Thoracic aorta endothelial cell (primary cell): ENCODE measurements around the gene SULT1A4. TPM values are rescaled to one million over a fixed set of nuclear protein-coding genes. Genes with fewer than 3 reads are reported as not detected.

Experiments used
- small RNA-seq: library from RNA; depleted of rRNA; stranded (forward); fragments of <200 nt; gene quantifications from one replicate; pipeline ENCODE3, GENCODE V24; 2012
- total RNA-seq: library from RNA; depleted of rRNA; stranded (reverse); fragments of >200 nt; gene quantifications from 2 replicates; pipeline ENCODE4 v1.2.3, GENCODE V29; 2012

The SULT1A4 gene
- 3.7 and 11.6 TPM in 2 replicates for total RNA-seq

GRCh38 chr16:29459706-29460646 lies at the start of gene SULT1A4:
TSS of gene SULT1A4 (plus strand) at chr16:29459913. CDS start at chr16:29461386, 1,473 bp downstream.

GRCh38 chr16:29454269-29454668 lies 5.4 kb upstream of the SULT1A4 start, which contains the start of the genes BOLA2 and SLX1B:
TSS of gene BOLA2 (minus strand) at chr16:29454351. CDS start at chr16:29454253, 98 bp downstream.
TSS of gene SLX1B (plus strand) at chr16:29454533.

GRCh38 chr16:29506308-29506707 lies 46.6 kb downstream of the SULT1A4 start, which contains the start of gene NPIPB12:
TSS of gene NPIPB12 (minus strand) at chr16:29506408.

Small RNAs within 50 kb of the gene (small RNA-seq; reads per million reads assigned to genes)
- gene AC133555.2: not detected

Other genes with a start within 250 kb of the SULT1A4 start
- gene NPIPB11, start 53.2 kb upstream of the SULT1A4 start, total RNA-seq: 0.65 and 3.2 TPM in 2 replicates
- gene BOLA2, start 5.6 kb upstream of the SULT1A4 start, total RNA-seq: 31.2 and 39.6 TPM in 2 replicates
- gene SLX1B, start 5.4 kb upstream of the SULT1A4 start, total RNA-seq: 22.3 and 41.9 TPM in 2 replicates
- gene NPIPB12, start 46.5 kb downstream of the SULT1A4 start, total RNA-seq: 50.4 and 61.3 TPM in 2 replicates
- not detected in 2 replicates for gene SPN, start 203.3 kb downstream of the SULT1A4 start, total RNA-seq
- gene QPRT, start 219.3 kb downstream of the SULT1A4 start, total RNA-seq: 0.07 TPM in 1 of 2 replicates, not detected in the other